GM12865 (cell line): Measurements from ENCODE around the gene LGR6.

Experiments used
- DNase-seq: peaks from one replicate; pipeline ENCODE4 v3.0.0; 2010; ENCODE audit warnings: low read depth
- H3K4me3 ChIP-seq: 2 replicates; pipeline ENCODE4 v1.5.1; 2011; ENCODE audit warnings: mild to moderate bottlenecking, low read depth, low read length, control low read depth
- CTCF ChIP-seq: IDR thresholded peaks from 2 replicates; pipeline ENCODE4 v1.5.1; 2011; ENCODE audit warnings: low read length, control low read depth, low read depth, inconsistent platforms; ENCODE audit not compliant: insufficient read depth; ENCODE audit errors: missing control alignments

The LGR6 gene

GRCh38 chr1:202282596-202283283 lies 89.1 kb downstream of the LGR6 start:
- no peak for TF ChIP-seq CTCF
- H3K4me3 ChIP-seq = no peak overlapping the region
- no peak for DNase-seq

DNA sequence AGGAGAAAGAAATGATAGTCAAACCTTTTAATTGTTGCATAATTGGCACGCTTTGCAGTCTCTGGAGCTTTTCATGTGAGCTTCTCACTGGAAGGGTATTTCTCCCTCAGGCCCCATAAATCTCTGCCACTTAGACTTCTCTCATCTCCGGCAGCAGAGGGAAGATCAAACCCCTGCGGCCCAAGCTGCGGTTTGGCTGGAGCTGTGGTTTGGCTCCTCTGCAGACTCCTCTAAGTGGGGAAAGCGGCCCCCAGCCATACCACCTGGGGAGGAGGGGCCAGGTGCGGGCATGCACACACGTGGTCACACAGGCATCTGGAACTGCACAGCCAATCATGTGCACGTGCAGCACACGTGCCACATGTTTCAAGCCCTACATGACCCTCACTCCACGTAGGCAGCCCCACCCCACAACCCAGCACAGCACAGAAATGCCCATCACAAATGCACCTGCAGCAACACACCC lies 89.8 kb downstream of the LGR6 start:
- no peak for DNase-seq
- H3K4me3 ChIP-seq = no peak overlapping the region
- TF ChIP-seq CTCF = no peak

GRCh38 chr1:202283991-202284390 lies 90.4 kb downstream of the LGR6 start:
- H3K4me3 ChIP-seq = no peak overlapping the region
- TF ChIP-seq CTCF = no peak
- no peak for DNase-seq

DNA sequence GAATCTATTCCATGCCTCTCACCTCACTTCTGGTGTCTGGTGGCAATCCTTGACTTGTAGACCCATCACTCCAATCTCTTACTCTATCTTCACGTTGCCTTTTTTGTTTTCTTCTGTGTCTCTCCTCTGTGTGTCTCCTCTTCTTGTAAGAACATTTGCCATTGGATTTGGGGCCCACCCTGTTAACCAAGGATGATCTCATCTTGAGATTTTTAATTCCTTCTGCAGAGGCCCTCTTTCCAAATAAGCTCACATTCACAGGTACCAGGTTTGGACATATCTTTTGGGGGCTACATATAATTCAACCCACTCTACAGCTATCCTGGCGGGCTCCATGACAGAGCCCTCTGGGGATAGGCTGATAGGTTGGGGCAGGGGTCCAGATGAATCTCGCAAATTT lies 92.3 kb downstream of the LGR6 start:
- no peak for DNase-seq
- H3K4me3 ChIP-seq = no peak overlapping the region
- TF ChIP-seq CTCF = no peak

- no peak for TF ChIP-seq CTCF
- no peak overlapping the region for H3K4me3 ChIP-seq
- no peak for DNase-seq
Observed at GRCh38 chr1:202286622-202287097, 93.1 kb downstream of the LGR6 start.

DNA sequence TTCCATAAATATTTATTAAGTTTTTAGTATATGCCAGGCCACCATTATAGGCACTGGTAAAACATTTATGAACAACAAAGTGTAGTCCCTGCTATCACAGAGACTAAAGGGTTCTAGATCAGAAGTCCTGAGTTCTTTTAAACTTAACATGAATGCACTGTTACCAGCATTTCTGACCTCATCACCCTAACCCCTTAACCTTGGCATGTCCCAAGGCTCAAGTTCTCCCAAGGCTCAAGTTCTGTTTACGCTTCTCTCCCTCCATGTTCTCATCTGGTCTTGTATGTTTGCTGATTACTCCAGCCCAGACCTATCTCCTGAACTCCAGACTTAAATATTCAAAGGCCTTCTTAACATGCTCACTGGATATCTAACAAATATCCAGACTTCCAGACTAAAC lies 93.6 kb downstream of the LGR6 start:
- DNase-seq = no peak
- H3K4me3 ChIP-seq = no peak overlapping the region
- TF ChIP-seq CTCF = no peak

GRCh38 chr1:202288177-202288576 lies 94.6 kb downstream of the LGR6 start:
- no peak overlapping the region for H3K4me3 ChIP-seq
- TF ChIP-seq CTCF = no peak
- no peak for DNase-seq
